ENCODE measurements around the gene ADAMTS14.

GRCh38 chr10:70786799-70787415 lies 114.6 kb downstream of the ADAMTS14 start:
- no peak for TF ChIP-seq EZH2 (IDR thresholded peaks at IDR 0.05)
- no peak for TF ChIP-seq POLR2AphosphoS5 (IDR thresholded peaks at IDR 0.05; ENCODE audit: borderline replicate concordance, low read depth, low read length)
- no peak for TF ChIP-seq FOXP2 (optimal IDR thresholded peaks at IDR 0.05; ENCODE audit: control extremely low read depth, extremely low read length, insufficient read depth)
